ENCODE data around the gene PEX5L. TPM values are rescaled to one million over a fixed set of nuclear protein-coding genes. Genes with fewer than 3 reads are reported as not detected.
"Not testable (repeated sequence)": the region's sequence is repeated elsewhere in the genome, so short reads cannot be mapped to it uniquely, and the experiment has no call there.

PEX5L gene
- total RNA-seq, 2 experiments from 2014 or later, result not detected

- Mint-ChIP-seq H3K4me1 (ENCODE audit: low read depth) (peaks cover 2% of the 10 kb centered on the region), H3K4me3 (no peak overlapping the region), H3K9me3 (no peaks in the 10 kb centered on the region), H3K27me3 (ENCODE audit: low read depth) (peaks cover 4% of the 10 kb centered on the region), H3K27ac (no peak overlapping the region), H3K36me3 (ENCODE audit: low read depth) (no peaks in the 10 kb centered on the region)
- CTCF ChIA-PET, result no interaction called here
- intact Hi-C loops (cut with micrococcal nuclease), result loop anchor here (10.0 kb wide), 1 partner anchor 795 kb away; the partner anchor contains the start of gene TTC14
- DNase-seq, result no peak
These were observed 227.1 kb downstream of the PEX5L start for GRCh38 chr3:179809639-179810038.

DNA sequence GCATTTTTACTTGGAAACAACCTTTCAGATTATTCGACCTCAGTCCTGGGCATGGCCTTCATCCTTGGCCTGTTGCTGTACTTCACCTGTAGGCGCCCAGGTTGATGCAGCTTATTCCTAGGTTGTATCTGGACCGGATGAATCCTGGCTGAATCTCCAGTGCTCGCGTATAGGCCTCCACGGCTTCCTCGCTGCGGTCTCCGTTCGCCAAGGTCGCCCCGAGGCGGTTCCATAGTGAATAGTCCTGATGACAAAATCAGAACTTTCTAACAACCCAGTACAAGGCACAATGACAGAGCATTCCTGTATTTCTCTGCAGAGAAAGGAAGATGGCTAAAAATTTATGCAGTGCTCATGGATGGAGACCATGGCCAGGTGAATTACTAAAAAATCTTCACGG is 229.1 kb downstream of the PEX5L start:
- H3K4me1 Mint-ChIP-seq (ENCODE audit: low read depth), result peaks cover 6% of the 10 kb centered on the region
- no peak for DNase-seq
- H3K36me3 Mint-ChIP-seq (ENCODE audit: low read depth), result no peaks in the 10 kb centered on the region
- no peak overlapping the region for H3K27ac Mint-ChIP-seq
- CTCF ChIA-PET, result no interaction called here
- intact Hi-C loops (cut with micrococcal nuclease), result no loop called here
- H3K27me3 Mint-ChIP-seq (ENCODE audit: low read depth), result peaks cover 8% of the 10 kb centered on the region
- H3K4me3 Mint-ChIP-seq, result no peak overlapping the region
- H3K9me3 Mint-ChIP-seq, result no peaks in the 10 kb centered on the region

DNA sequence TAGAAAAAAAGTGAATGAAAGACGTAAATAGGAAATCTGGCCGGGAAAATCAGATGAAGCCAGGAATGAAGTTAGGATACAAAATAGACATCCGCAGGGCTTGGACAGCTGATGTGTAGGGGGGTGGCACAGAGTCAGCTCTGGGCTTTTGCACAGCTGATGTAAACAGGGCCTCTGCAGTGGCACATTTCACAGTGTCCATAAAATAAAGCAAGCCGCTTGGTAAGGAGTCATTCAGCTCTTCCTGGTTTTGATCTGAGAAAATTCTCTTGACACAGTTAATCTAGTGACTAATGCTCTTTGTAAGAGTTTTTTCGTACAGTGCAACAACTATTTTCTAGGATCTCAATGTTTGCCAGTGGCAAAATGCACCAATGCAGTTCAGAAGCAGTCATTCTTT is 230.6 kb downstream of the PEX5L start:
- intact Hi-C loops (cut with micrococcal nuclease), result no loop called here
- Mint-ChIP-seq H3K36me3 (ENCODE audit: low read depth) (no peaks in the 10 kb centered on the region), H3K4me1 (ENCODE audit: low read depth) (peaks cover 6% of the 10 kb centered on the region), H3K9me3 (no peaks in the 10 kb centered on the region), H3K4me3 (no peak overlapping the region), H3K27ac (no peak overlapping the region), H3K27me3 (ENCODE audit: low read depth) (peaks cover 13% of the 10 kb centered on the region)
- CTCF ChIA-PET, result no interaction called here
- no peak for DNase-seq

- peaks cover 15% of the 10 kb centered on the region for H3K27me3 Mint-ChIP-seq (ENCODE audit: low read depth)
- no peak overlapping the region for H3K4me3 Mint-ChIP-seq
- DNase-seq, result no peak
- peaks cover 6% of the 10 kb centered on the region for H3K4me1 Mint-ChIP-seq (ENCODE audit: low read depth)
- H3K27ac Mint-ChIP-seq, result no peak overlapping the region
- intact Hi-C loops (cut with micrococcal nuclease), result no loop called here
- no peaks in the 10 kb centered on the region for H3K36me3 Mint-ChIP-seq (ENCODE audit: low read depth)
- no peaks in the 10 kb centered on the region for H3K9me3 Mint-ChIP-seq
- CTCF ChIA-PET, result no interaction called here
These were observed 234.9 kb downstream of the PEX5L start for GRCh38 chr3:179801856-179802255.

- intact Hi-C loops (cut with micrococcal nuclease), result no loop called here
- H3K27ac Mint-ChIP-seq, result no peak overlapping the region
- CTCF ChIA-PET, result no interaction called here
- no peaks in the 10 kb centered on the region for H3K9me3 Mint-ChIP-seq
- H3K4me1 Mint-ChIP-seq (ENCODE audit: low read depth), result peaks cover 6% of the 10 kb centered on the region
- no peak overlapping the region for H3K4me3 Mint-ChIP-seq
- H3K27me3 Mint-ChIP-seq (ENCODE audit: low read depth), result peaks cover 15% of the 10 kb centered on the region
- H3K36me3 Mint-ChIP-seq (ENCODE audit: low read depth), result no peaks in the 10 kb centered on the region
- DNase-seq, result no peak
These were observed 235.5 kb downstream of the PEX5L start for GRCh38 chr3:179801263-179801662.

DNA sequence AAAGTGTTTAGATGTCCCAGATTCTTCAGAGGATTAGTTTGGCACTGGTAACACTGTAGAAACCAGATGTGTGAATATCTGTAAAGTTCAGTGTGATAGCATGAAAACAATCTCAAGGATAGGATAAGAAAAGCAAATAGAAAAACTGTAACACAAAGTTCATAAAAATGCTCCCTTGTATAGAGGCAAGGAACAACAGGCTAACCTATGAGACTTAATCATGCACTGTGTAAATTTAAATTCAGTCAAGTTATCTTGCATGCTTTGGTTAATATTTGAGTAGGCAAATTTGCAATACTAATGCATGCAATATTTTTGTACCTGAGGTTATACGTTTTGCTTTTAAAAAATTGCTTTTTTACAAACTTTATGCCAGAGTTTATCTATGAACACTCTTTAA is 239.5 kb downstream of the PEX5L start:
- DNase-seq, result no peak
- no peak overlapping the region for H3K4me3 Mint-ChIP-seq
- H3K27ac Mint-ChIP-seq, result no peak overlapping the region
- CTCF ChIA-PET, result no interaction called here
- H3K27me3 Mint-ChIP-seq (ENCODE audit: low read depth), result peaks cover 7% of the 10 kb centered on the region
- intact Hi-C loops (cut with micrococcal nuclease), result no loop called here
- H3K9me3 Mint-ChIP-seq, result no peaks in the 10 kb centered on the region
- no peaks in the 10 kb centered on the region for H3K36me3 Mint-ChIP-seq (ENCODE audit: low read depth)
- H3K4me1 Mint-ChIP-seq (ENCODE audit: low read depth), result no peaks in the 10 kb centered on the region

GRCh38 chr3:179796421-179796820 is 240.3 kb downstream of the PEX5L start:
- no peak overlapping the region for H3K4me3 Mint-ChIP-seq
- no peaks in the 10 kb centered on the region for H3K9me3 Mint-ChIP-seq
- intact Hi-C loops (cut with micrococcal nuclease), result no loop called here
- DNase-seq, result no peak
- no peak overlapping the region for H3K27ac Mint-ChIP-seq
- no peaks in the 10 kb centered on the region for H3K4me1 Mint-ChIP-seq (ENCODE audit: low read depth)
- CTCF ChIA-PET, result no interaction called here
- peaks cover 2% of the 10 kb centered on the region for H3K27me3 Mint-ChIP-seq (ENCODE audit: low read depth)
- H3K36me3 Mint-ChIP-seq (ENCODE audit: low read depth), result no peaks in the 10 kb centered on the region

DNA sequence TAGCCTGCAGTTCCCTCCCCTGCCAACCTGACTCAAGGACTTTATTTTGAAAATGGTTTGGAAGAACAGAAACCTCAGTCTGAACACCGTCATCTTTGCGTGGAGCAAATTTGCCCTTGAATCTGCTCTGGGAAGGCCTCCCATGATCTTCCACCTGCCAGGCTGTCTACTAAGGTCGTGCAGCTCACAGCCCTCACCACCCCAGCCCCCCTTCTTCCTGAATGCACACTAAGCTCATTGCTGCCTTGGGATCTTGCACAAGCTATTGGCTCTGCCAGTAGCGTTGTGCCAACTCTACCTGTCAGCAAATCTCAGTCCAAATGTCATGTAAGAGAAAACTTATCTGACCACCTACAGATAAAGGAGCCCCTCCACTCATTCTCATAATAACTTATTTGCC is 242.4 kb downstream of the PEX5L start:
- H3K4me1 Mint-ChIP-seq (ENCODE audit: low read depth), result no peaks in the 10 kb centered on the region
- H3K27me3 Mint-ChIP-seq (ENCODE audit: low read depth), result peaks cover 2% of the 10 kb centered on the region
- H3K36me3 Mint-ChIP-seq (ENCODE audit: low read depth), result no peaks in the 10 kb centered on the region
- DNase-seq, result no peak
- CTCF ChIA-PET, result no interaction called here
- no peak overlapping the region for H3K4me3 Mint-ChIP-seq
- no peaks in the 10 kb centered on the region for H3K9me3 Mint-ChIP-seq
- H3K27ac Mint-ChIP-seq, result no peak overlapping the region
- intact Hi-C loops (cut with micrococcal nuclease), result no loop called here

DNA sequence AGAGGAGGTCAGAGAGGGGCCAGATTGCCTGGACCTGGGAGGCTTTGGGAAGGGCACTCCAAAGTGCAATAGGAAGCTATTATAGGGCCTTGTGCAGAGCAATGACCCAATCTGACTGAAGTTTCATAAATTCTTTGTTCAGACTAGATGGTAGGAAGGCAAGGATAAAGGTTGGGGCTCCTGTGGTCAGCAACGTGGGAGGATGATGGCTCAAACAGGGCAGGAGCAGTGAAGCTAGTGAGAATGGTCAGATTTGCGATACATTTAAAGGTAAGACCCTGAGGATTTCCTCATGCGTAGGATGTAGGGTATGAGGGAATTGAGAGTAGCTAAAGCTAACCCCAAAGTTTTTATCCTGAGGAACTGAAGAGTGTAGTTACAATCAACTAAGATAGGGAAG is 244.9 kb downstream of the PEX5L start:
- Mint-ChIP-seq H3K4me3 (no peak overlapping the region), H3K27ac (no peak overlapping the region), H3K27me3 (ENCODE audit: low read depth) (no peaks in the 10 kb centered on the region), H3K36me3 (ENCODE audit: low read depth) (peaks cover 6% of the 10 kb centered on the region), H3K4me1 (ENCODE audit: low read depth) (no peaks in the 10 kb centered on the region), H3K9me3 (no peaks in the 10 kb centered on the region)
- no peak for DNase-seq
- intact Hi-C loops (cut with micrococcal nuclease), result no loop called here
- CTCF ChIA-PET, result no interaction called here

DNA sequence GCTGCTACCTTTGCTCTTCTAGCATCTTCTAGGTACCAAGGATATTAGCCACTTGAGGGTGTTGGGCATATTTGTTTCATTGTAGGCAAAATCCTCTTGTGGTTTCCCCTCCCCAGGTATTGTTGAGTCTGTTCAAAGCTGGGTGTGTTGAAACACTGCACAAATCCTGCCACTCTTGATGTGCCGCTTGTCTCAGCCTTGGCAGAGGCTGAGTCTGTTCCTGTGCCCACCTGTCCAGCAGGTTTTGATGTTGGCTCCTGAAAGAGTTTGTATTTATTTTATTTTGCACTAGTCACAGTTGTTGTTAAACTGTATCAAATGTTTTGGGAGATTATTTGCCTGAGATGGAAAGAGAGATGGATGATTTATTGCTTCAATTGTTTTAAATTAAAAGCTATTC is 247.7 kb downstream of the PEX5L start:
- Mint-ChIP-seq H3K4me1 (ENCODE audit: low read depth) (no peaks in the 10 kb centered on the region), H3K36me3 (ENCODE audit: low read depth) (peaks cover 16% of the 10 kb centered on the region), H3K27ac (no peak overlapping the region), H3K4me3 (no peak overlapping the region), H3K9me3 (no peaks in the 10 kb centered on the region), H3K27me3 (ENCODE audit: low read depth) (no peaks in the 10 kb centered on the region)
- CTCF ChIA-PET, result no interaction called here
- no peak for DNase-seq
- intact Hi-C loops (cut with micrococcal nuclease), result no loop called here

- H3K9me3 Mint-ChIP-seq; CTCF ChIA-PET; H3K4me1 Mint-ChIP-seq (ENCODE audit: low read depth); H3K27ac Mint-ChIP-seq; H3K27me3 Mint-ChIP-seq (ENCODE audit: low read depth); intact Hi-C loops (cut with micrococcal nuclease); H3K4me3 Mint-ChIP-seq; DNase-seq: not testable (repeated sequence)
- peaks cover 47% of the 10 kb centered on the region for H3K36me3 Mint-ChIP-seq (ENCODE audit: low read depth)
These were observed 253.9 kb downstream of the PEX5L start for GRCh38 chr3:179782841-179783240.

GRCh38 chr3:179775416-179776122 is 261.2 kb downstream of the PEX5L start:
- Mint-ChIP-seq H3K27ac (no peak overlapping the region), H3K4me1 (ENCODE audit: low read depth) (no peaks in the 10 kb centered on the region), H3K9me3 (peaks cover 6% of the 10 kb centered on the region), H3K4me3 (no peak overlapping the region), H3K36me3 (ENCODE audit: low read depth) (peaks cover 52% of the 10 kb centered on the region), H3K27me3 (ENCODE audit: low read depth) (no peaks in the 10 kb centered on the region)
- CTCF ChIA-PET, result no interaction called here
- intact Hi-C loops (cut with micrococcal nuclease), result no loop called here
- DNase-seq, result no peak

DNA sequence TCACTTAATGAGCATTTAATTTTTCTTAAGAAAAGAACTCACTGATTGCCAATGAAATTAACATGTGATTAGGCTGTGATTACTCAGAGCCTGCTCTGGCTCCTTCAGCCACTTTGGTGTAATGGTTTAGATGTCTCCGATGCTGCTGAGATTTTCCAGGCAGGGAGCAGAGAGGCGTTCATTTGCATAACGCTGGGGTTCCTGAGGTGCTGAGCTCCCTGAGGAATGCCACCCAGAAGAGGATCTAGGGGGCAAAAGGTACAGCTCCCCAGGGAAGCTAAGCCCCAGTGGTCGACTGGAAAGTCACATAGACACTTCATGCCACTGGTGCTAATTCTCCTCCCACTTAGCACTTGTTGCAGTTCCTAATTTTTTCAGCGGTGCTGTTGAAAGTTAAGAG is 264.4 kb downstream of the PEX5L start:
- Mint-ChIP-seq H3K36me3 (ENCODE audit: low read depth) (peaks cover 38% of the 10 kb centered on the region), H3K27me3 (ENCODE audit: low read depth) (no peaks in the 10 kb centered on the region), H3K4me3 (no peak overlapping the region), H3K4me1 (ENCODE audit: low read depth) (no peaks in the 10 kb centered on the region), H3K9me3 (peaks cover 2% of the 10 kb centered on the region), H3K27ac (no peak overlapping the region)
- no peak for DNase-seq
- CTCF ChIA-PET, result no interaction called here
- intact Hi-C loops (cut with micrococcal nuclease), result no loop called here

Measured in activated naive CD4-positive, alpha-beta T cell treated with anti-CD3 and anti-CD28 coated beads for 36 hours (primary cell).